Endothelial cell of umbilical vein (primary cell): Measurements from ENCODE around the gene SIVA1.

Experiments
- CTCF ChIP-seq, 2 donors: IDR thresholded peaks; 1 replicate in 1 of 2; 2 replicates in 1 of 2; pipeline ENCODE4 v1.5.1; 2011; ENCODE audit warnings: low read length in 2 of 2, mild to moderate bottlenecking in 2 of 2, moderate library complexity in 2 of 2, control low read depth in 1 of 2, inconsistent platforms in 1 of 2, low read depth in 1 of 2; ENCODE audit not compliant: insufficient read depth in 1 of 2; ENCODE audit errors: extremely low read depth in 1 of 2
- EZH2 ChIP-seq: IDR thresholded peaks from 2 replicates; pipeline ENCODE4 v1.6.1; 2012; ENCODE audit warnings: borderline replicate concordance, low read depth, mild to moderate bottlenecking, moderate library complexity, low read length, inconsistent platforms; ENCODE audit not compliant: severe bottlenecking
- FOS ChIP-seq: IDR thresholded peaks from 2 replicates; pipeline ENCODE4 v1.6.1; 2011; ENCODE audit warnings: mild to moderate bottlenecking, low read length, moderate library complexity, borderline replicate concordance; ENCODE audit not compliant: insufficient read depth
- JUN ChIP-seq: IDR thresholded peaks from 2 replicates; pipeline ENCODE4 v1.6.1; 2011; ENCODE audit warnings: borderline replicate concordance, low read depth; ENCODE audit not compliant: insufficient read length, insufficient read depth
- MYC ChIP-seq: IDR thresholded peaks from one replicate; pipeline ENCODE4 v1.6.1; 2011; ENCODE audit warnings: mild to moderate bottlenecking, low read depth, low read length
- POLR2A ChIP-seq: IDR thresholded peaks from 2 replicates; pipeline ENCODE4 v1.6.1; 2012; ENCODE audit warnings: low read depth, mild to moderate bottlenecking, control low read depth, low read length
- POLR2AphosphoS5 ChIP-seq: IDR thresholded peaks from 2 replicates; pipeline ENCODE4 v1.6.1; 2012; ENCODE audit warnings: low read depth, mild to moderate bottlenecking, control low read depth, low read length, moderate library complexity; ENCODE audit not compliant: insufficient read depth
- TF ChIP-seq, protein P1 (sequence below): IDR thresholded peaks from 2 replicates; pipeline ENCODE4 v1.6.1; 2011; ENCODE audit not compliant: insufficient read depth, insufficient read length

GRCh38 chr14:104803912-104804410 lies 51.0 kb downstream of the SIVA1 start:
- TF ChIP-seq CTCF (IDR thresholded peaks at IDR 0.05; ENCODE audit: extremely low read depth in 1 of 2, insufficient read depth in 1 of 2, low read depth in 1 of 2, low read length in 2 of 2) (no peak), POLR2A (no peak), POLR2AphosphoS5 (no peak), EZH2 (no peak), FOS (no peak), JUN (no peak), MYC (no peak)
- TF ChIP-seq, protein P1, sequence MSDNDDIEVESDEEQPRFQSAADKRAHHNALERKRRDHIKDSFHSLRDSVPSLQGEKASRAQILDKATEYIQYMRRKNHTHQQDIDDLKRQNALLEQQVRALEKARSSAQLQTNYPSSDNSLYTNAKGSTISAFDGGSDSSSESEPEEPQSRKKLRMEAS, result no peak
